Epidermal melanocyte (primary cell): ENCODE results near the gene KRTAP10-5.
"Not testable (repeated sequence)": the region's sequence is repeated elsewhere in the genome, so short reads cannot be mapped to it uniquely, and the experiment has no call there.

Experiments used
- DNase-seq: peaks from one replicate; pipeline ENCODE4 v3.0.0; 2011; ENCODE audit warnings: low spot score; ENCODE audit not compliant: insufficient read length

KRTAP10-5 gene

DNA sequence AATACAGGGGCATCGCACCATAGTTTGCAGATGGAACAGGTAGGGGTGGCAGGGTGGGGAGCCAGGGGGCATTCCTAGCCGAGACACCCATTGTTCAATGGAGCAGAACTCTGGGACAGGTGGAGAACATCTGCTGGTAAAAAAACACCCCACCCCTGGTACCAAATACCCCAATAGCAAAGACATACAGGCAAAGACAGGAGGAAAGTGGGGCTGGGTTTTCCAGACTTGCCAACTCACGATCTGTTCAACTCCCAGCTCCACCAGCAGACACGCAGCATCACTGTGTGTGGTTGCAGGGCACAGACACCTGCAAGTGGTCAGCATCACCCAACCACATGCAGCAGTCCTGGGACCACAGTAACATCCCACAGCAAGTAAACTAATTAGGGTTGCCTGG lies 31.1 kb upstream of the KRTAP10-5 start:
- no peak for DNase-seq

- DNase-seq: not testable (repeated sequence)
Observed at GRCh38 chr21:44610157-44610843, 29.9 kb upstream of the KRTAP10-5 start.

- no peak for DNase-seq
Observed at GRCh38 chr21:44609193-44609592, 28.8 kb upstream of the KRTAP10-5 start.

- DNase-seq: no peak
Observed at GRCh38 chr21:44606495-44606894, 26.1 kb upstream of the KRTAP10-5 start.

GRCh38 chr21:44603911-44604310 lies 23.5 kb upstream of the KRTAP10-5 start:
- no peak for DNase-seq

DNA sequence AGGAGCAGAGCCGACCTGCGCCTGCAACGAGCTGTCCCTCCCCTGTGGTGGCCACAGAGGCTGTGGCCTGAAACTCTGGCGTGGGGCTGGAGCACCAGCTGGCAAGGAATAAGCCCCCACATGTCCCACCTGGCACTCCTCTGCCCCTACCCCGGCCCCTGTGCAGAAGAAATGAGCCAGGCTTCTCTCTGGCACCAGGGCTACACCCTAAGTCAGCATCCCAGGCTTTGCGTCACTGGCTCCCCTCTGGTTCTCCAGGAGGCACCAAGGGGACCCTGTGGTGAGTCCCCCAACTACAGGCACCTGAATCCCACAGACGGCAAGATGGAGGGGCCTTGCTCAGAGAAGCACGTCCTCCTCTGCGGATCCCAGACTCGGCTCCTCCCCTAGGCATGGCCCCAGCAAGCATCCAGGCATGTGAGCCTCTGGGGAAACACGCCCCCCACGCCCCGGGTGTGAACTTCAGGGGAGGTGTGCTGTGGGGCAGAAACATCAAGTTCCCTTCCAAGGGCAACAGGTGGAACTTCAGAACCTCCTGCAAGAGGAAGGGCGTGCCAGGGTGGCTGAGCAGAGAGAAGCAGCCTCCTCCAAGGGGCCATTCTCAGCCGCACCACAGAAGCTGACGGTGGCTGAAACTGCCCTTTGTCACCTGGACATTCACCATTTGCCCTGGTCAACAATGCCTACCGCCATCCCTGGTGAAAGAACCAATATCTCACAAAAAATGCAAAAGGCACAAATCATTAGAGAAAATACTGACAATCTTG lies 22.9 kb upstream of the KRTAP10-5 start:
- DNase-seq: no peak

DNA sequence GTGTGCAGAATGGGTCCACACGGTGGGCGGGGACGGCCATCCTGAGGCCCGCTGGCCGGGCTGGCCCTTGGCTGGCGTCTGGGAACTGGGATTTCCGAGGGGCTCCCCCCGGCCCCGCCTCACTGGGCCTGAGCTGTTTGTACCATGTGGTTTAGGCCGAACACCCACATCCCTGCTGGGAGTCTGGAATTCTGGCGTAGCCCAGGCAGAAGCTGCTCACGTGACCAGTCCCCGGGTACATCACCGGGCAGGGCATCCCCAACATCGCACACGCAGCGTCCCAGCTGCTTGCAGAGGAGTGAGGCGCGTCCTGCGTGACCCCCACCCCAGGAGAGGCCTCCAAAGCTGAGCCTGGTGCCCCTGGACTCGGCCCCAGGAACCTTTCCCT lies 22.1 kb upstream of the KRTAP10-5 start:
- no peak for DNase-seq

- no peak for DNase-seq
Observed at GRCh38 chr21:44601596-44602462, 21.4 kb upstream of the KRTAP10-5 start.

DNA sequence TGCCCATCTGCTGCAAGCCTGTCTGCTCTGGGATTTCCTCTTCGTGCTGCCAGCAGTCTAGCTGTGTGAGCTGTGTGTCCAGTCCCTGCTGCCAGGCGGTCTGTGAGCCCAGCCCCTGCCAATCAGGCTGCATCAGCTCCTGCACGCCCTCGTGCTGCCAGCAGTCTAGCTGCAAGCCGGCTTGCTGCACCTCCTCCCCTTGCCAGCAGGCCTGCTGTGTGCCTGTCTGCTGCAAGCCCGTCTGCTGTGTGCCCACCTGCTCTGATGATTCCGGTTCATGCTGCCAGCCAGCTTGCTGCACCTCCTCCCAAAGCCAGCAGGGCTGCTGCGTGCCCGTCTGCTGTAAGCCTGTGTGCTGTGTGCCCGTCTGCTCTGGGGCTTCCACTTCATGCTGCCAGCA lies 20.7 kb upstream of the KRTAP10-5 start:
- not testable (repeated sequence) for DNase-seq

GRCh38 chr21:44600118-44600978 lies 19.9 kb upstream of the KRTAP10-5 start, which contains the start of gene KRTAP10-7:
Gene KRTAP10-7, plus strand, starts transcription at chr21:44600597. Its CDS starts 25 bp downstream, at chr21:44600622.
- DNase-seq: not testable (repeated sequence)

DNA sequence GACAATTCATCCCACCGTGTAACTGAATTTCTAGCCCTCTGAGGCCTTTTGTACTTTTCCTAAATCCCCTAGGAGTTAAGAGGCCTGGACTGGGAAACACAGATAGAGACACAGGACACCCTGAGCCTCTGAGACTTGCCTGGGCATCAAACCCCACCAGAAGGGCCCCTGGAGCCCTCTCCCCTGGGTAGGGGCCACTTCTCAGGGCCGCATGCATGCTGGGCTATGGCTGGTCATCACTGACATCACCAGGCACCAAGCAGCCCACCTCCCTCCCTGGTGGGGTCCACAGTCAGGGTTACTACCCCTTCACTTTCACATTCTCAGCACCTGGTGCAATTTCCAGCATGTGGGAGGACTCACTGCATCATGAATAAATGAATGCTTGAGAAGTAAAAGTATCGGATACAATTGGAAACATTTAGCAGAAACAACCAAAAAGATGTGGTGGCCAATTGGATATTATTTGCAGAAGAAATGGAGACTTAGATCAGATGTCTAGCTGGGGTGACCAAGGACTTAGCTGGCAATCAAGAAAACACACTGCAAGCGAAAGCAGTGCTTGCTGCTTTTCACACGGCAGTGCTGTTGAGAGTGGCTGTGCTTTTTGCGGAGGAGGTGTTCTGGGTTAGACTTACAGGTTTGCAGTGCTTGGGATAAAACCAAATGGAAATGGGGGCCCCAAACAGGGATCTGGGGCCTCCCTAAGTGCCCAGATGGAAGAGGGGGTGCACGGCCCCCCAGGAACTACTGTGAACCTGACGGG lies 19.0 kb upstream of the KRTAP10-5 start:
- DNase-seq: no peak

DNA sequence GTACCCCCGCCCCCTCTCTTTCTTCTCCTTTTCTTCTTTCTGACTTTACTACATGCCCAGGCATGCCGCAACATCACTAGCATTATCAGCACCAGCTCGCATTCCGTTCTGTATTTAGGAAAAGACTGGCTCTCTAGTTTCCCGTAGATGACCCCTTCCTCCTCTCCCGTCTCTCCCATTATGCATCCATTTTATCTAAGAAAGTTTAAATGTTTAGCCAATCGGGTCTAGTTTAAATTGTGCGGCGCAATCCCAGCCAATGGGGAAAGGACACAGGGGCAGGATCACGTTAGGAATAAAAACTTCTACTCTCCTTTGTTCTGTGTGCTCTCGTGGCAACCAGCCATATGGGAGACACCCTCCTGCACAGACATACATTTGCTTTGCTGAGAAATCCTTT lies 17.7 kb upstream of the KRTAP10-5 start:
- no peak for DNase-seq

- DNase-seq: no peak
Observed at GRCh38 chr21:44596068-44596725, 15.8 kb upstream of the KRTAP10-5 start.

DNA sequence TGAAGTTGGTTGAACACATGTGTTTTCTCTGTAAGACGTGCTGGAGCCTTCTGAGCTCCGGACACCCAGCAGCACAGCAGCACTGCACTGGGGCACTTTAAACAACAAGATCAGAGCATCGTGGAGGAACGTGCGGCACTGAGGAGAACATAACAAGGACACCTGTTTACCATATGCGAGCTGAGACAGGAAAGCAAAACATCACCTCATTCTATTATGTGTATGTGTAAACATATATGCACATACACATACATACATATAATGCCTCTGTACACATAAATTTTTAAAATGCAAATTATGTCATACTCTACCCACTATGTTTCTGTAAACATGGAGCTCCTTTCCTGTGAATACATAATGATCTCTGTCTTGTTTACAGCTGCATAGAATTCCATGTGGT lies 15.1 kb upstream of the KRTAP10-5 start:
- no peak for DNase-seq

DNA sequence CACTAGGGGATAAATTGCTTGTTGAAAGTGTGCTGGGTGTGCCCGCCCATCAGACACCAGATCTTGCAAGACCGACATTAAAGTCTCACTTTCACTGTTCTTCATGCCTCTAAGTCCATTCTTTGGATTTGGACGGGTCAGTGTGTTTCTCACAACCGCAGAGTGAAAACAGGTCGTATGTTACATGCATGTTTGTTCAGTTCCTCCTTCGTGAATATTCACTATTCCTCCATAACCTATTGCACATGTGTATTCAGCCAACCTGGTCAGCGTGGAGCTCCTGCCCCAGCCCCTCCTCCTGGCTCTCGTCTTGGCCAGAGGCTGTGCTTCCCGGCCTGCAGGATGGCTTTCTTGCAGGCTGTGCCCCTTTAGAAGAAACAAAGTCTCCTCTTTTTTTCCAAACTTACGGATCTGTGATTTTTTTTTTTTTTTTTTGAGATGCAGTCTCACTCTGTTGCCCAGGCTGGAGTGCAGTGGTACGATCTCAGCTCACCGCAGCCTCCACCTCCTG lies 14.1 kb upstream of the KRTAP10-5 start:
- DNase-seq: no peak

GRCh38 chr21:44593598-44594405 lies 13.4 kb upstream of the KRTAP10-5 start:
- DNase-seq: no peak

GRCh38 chr21:44592446-44593311 lies 12.3 kb upstream of the KRTAP10-5 start, which contains the start of gene KRTAP10-6:
Gene KRTAP10-6, minus strand, starts transcription at chr21:44592505. Its CDS starts 21 bp downstream, at chr21:44592484.
- no peak for DNase-seq

GRCh38 chr21:44591801-44592130 lies 11.4 kb upstream of the KRTAP10-5 start:
- not testable (repeated sequence) for DNase-seq
